CD4-positive, CD25-positive, alpha-beta regulatory T cell (primary cell): ENCODE data around the gene IRF4. TPM values are rescaled to one million over a fixed set of nuclear protein-coding genes. Genes with fewer than 3 reads are reported as not detected.

Experiments
- ATAC-seq, 2 donors: fragments of 150-1000 bp; cut with Tn5 transposase; one replicate each; pipeline ENCODE4 v1.10.0; 2021; ENCODE audit warnings: low read depth in 2 of 2, moderate number of reproducible peaks in 2 of 2, moderate library complexity in 1 of 2
- DNase-seq, 3 donors: peaks; one replicate each; pipeline versions ENCODE4 v3.0.0 to v3.0.0-alpha.2; 2012 to 2022; ENCODE audit warnings: mixed read lengths in 1 of 3
- H3K27ac ChIP-seq: one replicate; pipeline ENCODE4 v1.7.0; 2013; ENCODE audit warnings: mild to moderate bottlenecking, low read length; ENCODE audit not compliant: insufficient read depth, poor library complexity, severe bottlenecking
- H3K27me3 ChIP-seq: one replicate; pipeline ENCODE4 v1.7.0; 2013; ENCODE audit warnings: low read length; ENCODE audit not compliant: control insufficient read depth, insufficient read depth
- H3K36me3 ChIP-seq: one replicate; pipeline ENCODE4 v1.7.0; 2013; ENCODE audit warnings: mild to moderate bottlenecking, low read length, moderate library complexity; ENCODE audit not compliant: control insufficient read depth, insufficient read depth
- H3K4me1 ChIP-seq: 2 replicates; pipeline ENCODE4 v1.7.0; 2013; ENCODE audit warnings: mild to moderate bottlenecking, low read length; ENCODE audit not compliant: insufficient read depth, control insufficient read depth, poor library complexity, severe bottlenecking
- H3K4me3 ChIP-seq: one replicate; pipeline ENCODE4 v1.7.0; 2013; ENCODE audit warnings: low read depth, mild to moderate bottlenecking, low read length, moderate library complexity
- H3K9me3 ChIP-seq, 2 experiments: 1 replicate in 1 of 2; 2 replicates in 1 of 2; pipeline ENCODE4 v1.7.0; 2013; ENCODE audit warnings: low read length in 2 of 2, mild to moderate bottlenecking in 1 of 2, moderate library complexity in 1 of 2; ENCODE audit not compliant: control insufficient read depth in 2 of 2
- H3K27ac Mint-ChIP-seq, 3 donors: one replicate each; pipeline ENCODE4 v1.8.0; 2020 to 2022; ENCODE audit warnings: mild to moderate bottlenecking in 3 of 3, mixed read lengths in 3 of 3, moderate library complexity in 2 of 3
- H3K27me3 Mint-ChIP-seq: one replicate; pipeline ENCODE4 v1.8.0; 2022; ENCODE audit warnings: mild to moderate bottlenecking, mixed read lengths
- H3K36me3 Mint-ChIP-seq: one replicate; pipeline ENCODE4 v1.8.0; 2020; ENCODE audit warnings: mixed read lengths
- H3K4me1 Mint-ChIP-seq, 4 donors: one replicate each; pipeline ENCODE4 v1.8.0; 2020 to 2022; ENCODE audit warnings: mixed read lengths in 4 of 4, mild to moderate bottlenecking in 1 of 4
- H3K4me3 Mint-ChIP-seq, 4 donors: one replicate each; pipeline ENCODE4 v1.8.0; 2020 to 2022; ENCODE audit warnings: mild to moderate bottlenecking in 4 of 4, mixed read lengths in 4 of 4, moderate library complexity in 3 of 4
- H3K9me3 Mint-ChIP-seq, 7 donors: one replicate each; pipeline ENCODE4 v1.8.0; 2020 to 2022; ENCODE audit warnings: mixed read lengths in 7 of 7, mild to moderate bottlenecking in 3 of 7, moderate library complexity in 2 of 7
- polyA plus RNA-seq, 4 donors: library from polyadenylated mRNA; unstranded; fragments of 300-500 nt; fragmentation: Illumina TruSeq; gene quantifications; one replicate each; pipeline ENCODE4 v1.2.3, GENCODE V29; 2021
- total RNA-seq: library from RNA; stranded (reverse); gene quantifications from one replicate; pipeline ENCODE4 v1.2.3, GENCODE V29; 2022

IRF4 gene
- total and polyA plus RNA-seq, 5 donors from 2014 or later: 9.0 to 71.3 (median 12.2) TPM

DNA sequence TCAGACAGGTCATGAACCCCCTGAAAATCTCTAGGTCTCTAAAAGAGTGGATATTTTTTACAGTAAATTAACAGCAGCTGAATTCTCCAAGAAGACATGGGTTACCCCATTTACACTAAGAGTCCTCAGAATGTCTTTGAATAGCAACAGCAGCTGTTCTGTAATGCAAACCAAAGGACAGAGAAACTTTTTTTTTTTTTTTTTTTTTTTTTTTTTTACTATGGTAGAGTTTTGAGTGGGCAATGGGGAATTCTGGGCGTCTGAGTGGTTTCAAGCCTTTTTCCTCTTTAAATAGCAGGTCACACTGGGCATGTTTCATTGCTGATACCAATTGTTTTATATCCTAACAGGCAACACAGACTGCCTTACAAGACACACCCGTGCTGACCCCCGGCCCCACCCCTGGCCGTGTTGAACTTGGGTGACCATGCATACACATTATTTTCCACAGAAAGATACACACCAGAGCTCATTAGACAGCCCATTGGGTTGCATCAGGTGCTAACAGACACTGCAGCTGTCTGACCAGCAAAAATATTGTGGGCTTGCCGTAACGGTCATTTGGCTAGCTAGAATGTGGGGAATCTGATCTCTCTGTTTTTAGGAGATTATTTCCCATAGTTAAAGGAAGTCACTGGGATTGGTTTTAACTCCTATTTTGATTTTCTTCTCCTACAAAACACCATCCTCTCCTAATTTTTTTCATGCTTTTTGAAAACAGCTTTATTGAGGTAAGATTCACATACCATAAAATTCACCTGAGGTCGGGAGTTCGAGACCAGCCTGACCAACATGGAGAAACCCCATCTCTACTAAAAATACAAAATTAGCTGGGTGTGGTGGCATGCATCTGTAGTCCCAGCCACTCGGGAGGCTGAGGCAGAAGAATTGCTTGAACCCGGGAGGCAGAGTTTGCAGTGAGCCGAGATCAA, 26.7 kb upstream of the IRF4 start:
- ATAC-seq (no peak), DNase-seq (no peak)
- H3K4me1 ChIP-seq: no peaks in the 10 kb centered on the region
- no peaks in the 10 kb centered on the region for H3K36me3 ChIP-seq
- Mint-ChIP-seq H3K4me3 (no peak overlapping the region), H3K9me3 (peaks cover 0 to 18% (median 6%) of the 10 kb centered on the region in 7 donors), H3K4me1 (peaks cover 0 to 5% (median 2%) of the 10 kb centered on the region in 4 donors), H3K27ac (no peak overlapping the region), H3K36me3 (peaks cover 4% of the 10 kb centered on the region), H3K27me3 (peaks cover 15% of the 10 kb centered on the region)
- H3K9me3 ChIP-seq: peaks cover 0 to 3% of the 10 kb centered on the region in 2 experiments
- no peak overlapping the region for H3K27ac ChIP-seq
- H3K27me3 ChIP-seq: no peaks in the 10 kb centered on the region
- no peak overlapping the region for H3K4me3 ChIP-seq

GRCh38 chr6:365835-366234, 25.7 kb upstream of the IRF4 start:
- DNase-seq (no peak), ATAC-seq (no peak)
- no peak overlapping the region for H3K27ac ChIP-seq
- Mint-ChIP-seq H3K27ac (no peak overlapping the region), H3K4me1 (peaks cover 0 to 5% (median 3%) of the 10 kb centered on the region in 4 donors), H3K36me3 (peaks cover 5% of the 10 kb centered on the region), H3K4me3 (no peak overlapping the region), H3K27me3 (peaks cover 15% of the 10 kb centered on the region), H3K9me3 (peaks cover 0 to 19% (median 6%) of the 10 kb centered on the region in 7 donors)
- no peak overlapping the region for H3K4me3 ChIP-seq
- no peaks in the 10 kb centered on the region for H3K36me3 ChIP-seq
- H3K4me1 ChIP-seq: no peaks in the 10 kb centered on the region
- H3K27me3 ChIP-seq: no peaks in the 10 kb centered on the region
- peaks cover 0 to 3% of the 10 kb centered on the region in 2 experiments for H3K9me3 ChIP-seq

GRCh38 chr6:366389-367297, 24.9 kb upstream of the IRF4 start:
- Mint-ChIP-seq H3K4me3 (no peak overlapping the region), H3K9me3 (peaks cover 0 to 18% (median 6%) of the 10 kb centered on the region in 7 donors), H3K27me3 (peaks cover 15% of the 10 kb centered on the region), H3K4me1 (peaks cover 0 to 5% (median 3%) of the 10 kb centered on the region in 4 donors), H3K27ac (no peak overlapping the region), H3K36me3 (peaks cover 5% of the 10 kb centered on the region)
- H3K4me1 ChIP-seq: no peaks in the 10 kb centered on the region
- no peak overlapping the region for H3K4me3 ChIP-seq
- H3K36me3 ChIP-seq: no peaks in the 10 kb centered on the region
- H3K27ac ChIP-seq: no peak overlapping the region
- peaks cover 0 to 3% of the 10 kb centered on the region in 2 experiments for H3K9me3 ChIP-seq
- no peak for ATAC-seq
- no peaks in the 10 kb centered on the region for H3K27me3 ChIP-seq
- no peak for DNase-seq

GRCh38 chr6:367298-367794, 24.2 kb upstream of the IRF4 start:
- Mint-ChIP-seq H3K36me3 (peaks cover 5% of the 10 kb centered on the region), H3K4me1 (peaks cover 0 to 4% (median 1%) of the 10 kb centered on the region in 4 donors), H3K27me3 (peaks cover 15% of the 10 kb centered on the region), H3K9me3 (peaks cover 0 to 18% (median 6%) of the 10 kb centered on the region in 7 donors), H3K27ac (no peak overlapping the region), H3K4me3 (no peak overlapping the region)
- DNase-seq: no peak
- Histone ChIP-seq H3K36me3 (no peaks in the 10 kb centered on the region), H3K9me3 (peaks cover 0 to 3% of the 10 kb centered on the region in 2 experiments), H3K4me3 (no peak overlapping the region), H3K27me3 (no peaks in the 10 kb centered on the region), H3K4me1 (no peaks in the 10 kb centered on the region), H3K27ac (no peak overlapping the region)
- ATAC-seq: no peak

- H3K36me3 ChIP-seq: no peaks in the 10 kb centered on the region
- H3K27me3 ChIP-seq: no peaks in the 10 kb centered on the region
- no peak overlapping the region for H3K4me3 Mint-ChIP-seq
- H3K4me3 ChIP-seq: no peak overlapping the region
- H3K4me1 ChIP-seq: peaks cover 5% of the 10 kb centered on the region
- DNase-seq (no peak), ATAC-seq (no peak)
- peaks cover 0 to 5% (median 3%) of the 10 kb centered on the region in 4 donors for H3K4me1 Mint-ChIP-seq
- H3K27ac Mint-ChIP-seq: no peak overlapping the region
- H3K27me3 Mint-ChIP-seq: peaks cover 15% of the 10 kb centered on the region
- no peak overlapping the region for H3K27ac ChIP-seq
- peaks cover 0 to 3% of the 10 kb centered on the region in 2 experiments for H3K9me3 ChIP-seq
- H3K36me3 Mint-ChIP-seq: peaks cover 5% of the 10 kb centered on the region
- H3K9me3 Mint-ChIP-seq: peaks cover 0 to 16% (median 6%) of the 10 kb centered on the region in 7 donors
Measured at GRCh38 chr6:367891-368630, 23.5 kb upstream of the IRF4 start.

DNA sequence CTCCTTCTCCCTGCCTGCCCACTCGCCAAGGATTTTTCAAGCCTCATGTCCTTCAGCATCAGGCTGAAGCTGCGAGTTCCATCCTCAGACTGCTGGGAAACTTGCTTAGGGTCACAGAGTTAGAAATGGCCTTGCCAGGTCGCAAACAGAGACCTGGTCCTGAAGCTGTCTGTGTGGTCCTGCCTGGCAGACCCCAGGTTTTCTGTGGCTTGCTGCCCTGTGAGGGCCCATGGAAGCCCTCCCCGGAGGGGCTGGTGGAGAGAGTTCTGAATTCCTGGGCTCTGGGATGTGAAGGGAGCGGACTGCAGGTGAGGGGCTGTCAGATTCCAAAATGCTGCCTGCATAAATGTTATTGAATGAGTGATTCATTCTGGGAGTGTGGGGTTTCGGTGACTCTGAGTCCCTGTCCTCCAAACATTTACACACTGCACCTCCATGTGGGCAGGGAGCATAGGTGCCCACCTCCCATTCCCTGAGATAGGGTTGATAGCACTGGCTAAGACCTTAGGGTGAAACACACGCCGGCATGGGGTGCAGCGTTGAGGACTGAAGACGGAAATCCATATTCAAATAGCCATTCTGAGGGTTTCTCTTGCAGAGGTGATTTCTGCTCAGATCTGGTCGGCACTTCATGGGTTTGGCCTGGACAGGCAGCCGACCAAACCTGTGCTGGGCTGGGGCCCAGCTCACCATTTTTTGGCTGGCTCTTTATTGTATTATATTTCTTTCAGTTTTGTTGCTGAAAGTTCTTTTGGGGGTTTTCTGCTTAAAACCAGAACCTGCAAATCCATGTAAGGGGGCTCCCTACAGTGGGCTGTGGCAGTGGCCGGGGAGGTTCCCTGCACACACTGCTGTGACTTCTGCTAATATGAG, 21.8 kb upstream of the IRF4 start:
- Histone ChIP-seq H3K9me3 (no peaks in the 10 kb centered on the region), H3K27ac (no peak overlapping the region), H3K27me3 (no peaks in the 10 kb centered on the region), H3K4me1 (peaks cover 5% of the 10 kb centered on the region), H3K4me3 (no peak overlapping the region), H3K36me3 (no peaks in the 10 kb centered on the region)
- Mint-ChIP-seq H3K27me3 (peaks cover 13% of the 10 kb centered on the region), H3K27ac (no peak overlapping the region), H3K9me3 (peaks cover 0 to 10% (median 0%) of the 10 kb centered on the region in 7 donors), H3K36me3 (peaks cover 5% of the 10 kb centered on the region), H3K4me3 (peak overlapping the region in 1 of 4 donors; percentile 27), H3K4me1 (peaks cover 0 to 6% (median 3%) of the 10 kb centered on the region in 4 donors)
- no peak for DNase-seq
- ATAC-seq: no peak
